ENCODE measurements around the gene COL5A1.

COL5A1 gene

GRCh38 chr9:134624137-134624591 lies 17.4 kb upstream of the COL5A1 start:
- no peaks in the 10 kb centered on the region for H3K4me1 ChIP-seq (ENCODE audit: insufficient read depth, low read length, severe bottlenecking)

GRCh38 chr9:134624621-134625181 lies 16.9 kb upstream of the COL5A1 start:
- H3K27ac ChIP-seq (ENCODE audit: low read depth, low read length, poor library complexity, severe bottlenecking) = no peak overlapping the region
- H3K4me1 ChIP-seq (ENCODE audit: insufficient read depth, low read length, severe bottlenecking) = no peaks in the 10 kb centered on the region
- no peak for TF ChIP-seq EZH2 (IDR thresholded peaks at IDR 0.05; ENCODE audit: borderline replicate concordance, low read length)
- TF ChIP-seq, protein P1, sequence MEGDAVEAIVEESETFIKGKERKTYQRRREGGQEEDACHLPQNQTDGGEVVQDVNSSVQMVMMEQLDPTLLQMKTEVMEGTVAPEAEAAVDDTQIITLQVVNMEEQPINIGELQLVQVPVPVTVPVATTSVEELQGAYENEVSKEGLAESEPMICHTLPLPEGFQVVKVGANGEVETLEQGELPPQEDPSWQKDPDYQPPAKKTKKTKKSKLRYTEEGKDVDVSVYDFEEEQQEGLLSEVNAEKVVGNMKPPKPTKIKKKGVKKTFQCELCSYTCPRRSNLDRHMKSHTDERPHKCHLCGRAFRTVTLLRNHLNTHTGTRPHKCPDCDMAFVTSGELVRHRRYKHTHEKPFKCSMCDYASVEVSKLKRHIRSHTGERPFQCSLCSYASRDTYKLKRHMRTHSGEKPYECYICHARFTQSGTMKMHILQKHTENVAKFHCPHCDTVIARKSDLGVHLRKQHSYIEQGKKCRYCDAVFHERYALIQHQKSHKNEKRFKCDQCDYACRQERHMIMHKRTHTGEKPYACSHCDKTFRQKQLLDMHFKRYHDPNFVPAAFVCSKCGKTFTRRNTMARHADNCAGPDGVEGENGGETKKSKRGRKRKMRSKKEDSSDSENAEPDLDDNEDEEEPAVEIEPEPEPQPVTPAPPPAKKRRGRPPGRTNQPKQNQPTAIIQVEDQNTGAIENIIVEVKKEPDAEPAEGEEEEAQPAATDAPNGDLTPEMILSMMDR (IDR thresholded peaks at IDR 0.05; ENCODE audit: low read length) = no peak
- no peaks in the 10 kb centered on the region for H3K9me2 ChIP-seq (ENCODE audit: low read depth, low read length)
- H3K36me3 ChIP-seq (ENCODE audit: insufficient read depth, low read length) = no peaks in the 10 kb centered on the region
- H2AFZ ChIP-seq (ENCODE audit: low read length) = no peak overlapping the region
- no peaks in the 10 kb centered on the region for H3K9me3 ChIP-seq (ENCODE audit: low read length)
- H3F3A ChIP-seq (ENCODE audit: insufficient read depth, low read length) = no peaks in the 10 kb centered on the region
- H4K20me1 ChIP-seq (ENCODE audit: insufficient read depth, low read length) = no peaks in the 10 kb centered on the region
- no peaks in the 10 kb centered on the region for H3K79me2 ChIP-seq (ENCODE audit: insufficient read depth, low read length)
- no peak overlapping the region for H3K4me3 ChIP-seq (ENCODE audit: low read depth, low read length, poor library complexity, severe bottlenecking)
- H3K27me3 ChIP-seq (ENCODE audit: insufficient read depth, low read length) = no peaks in the 10 kb centered on the region
- no peak overlapping the region for H3K4me2 ChIP-seq (ENCODE audit: low read length)
- no peak overlapping the region for H3K9ac ChIP-seq (ENCODE audit: low read length)

More at GRCh38 chr9:134624137-134624591, 17.4 kb upstream of the COL5A1 start:
- Histone ChIP-seq H3F3A (ENCODE audit: insufficient read depth, low read length) (no peaks in the 10 kb centered on the region), H3K79me2 (ENCODE audit: insufficient read depth, low read length) (no peaks in the 10 kb centered on the region), H3K9me2 (ENCODE audit: low read depth, low read length) (no peaks in the 10 kb centered on the region), H2AFZ (ENCODE audit: low read length) (no peak overlapping the region), H3K4me2 (ENCODE audit: low read length) (no peak overlapping the region), H3K4me3 (ENCODE audit: low read depth, low read length, poor library complexity, severe bottlenecking) (no peak overlapping the region), H4K20me1 (ENCODE audit: insufficient read depth, low read length) (no peaks in the 10 kb centered on the region), H3K27me3 (ENCODE audit: insufficient read depth, low read length) (no peaks in the 10 kb centered on the region), H3K27ac (ENCODE audit: low read depth, low read length, poor library complexity, severe bottlenecking) (no peak overlapping the region), H3K36me3 (ENCODE audit: insufficient read depth, low read length) (no peaks in the 10 kb centered on the region), H3K9me3 (ENCODE audit: low read length) (no peaks in the 10 kb centered on the region), H3K9ac (ENCODE audit: low read length) (no peak overlapping the region)
- TF ChIP-seq, protein P1 (IDR thresholded peaks at IDR 0.05; ENCODE audit: low read length) = no peak
- no peak for TF ChIP-seq EZH2 (IDR thresholded peaks at IDR 0.05; ENCODE audit: borderline replicate concordance, low read length)

- H3K9ac ChIP-seq (ENCODE audit: low read length) = no peak overlapping the region
- no peaks in the 10 kb centered on the region for H3K36me3 ChIP-seq (ENCODE audit: insufficient read depth, low read length)
- H4K20me1 ChIP-seq (ENCODE audit: insufficient read depth, low read length) = no peaks in the 10 kb centered on the region
- no peaks in the 10 kb centered on the region for H3K9me2 ChIP-seq (ENCODE audit: low read depth, low read length)
- no peaks in the 10 kb centered on the region for H3K9me3 ChIP-seq (ENCODE audit: low read length)
- no peak overlapping the region for H3K4me3 ChIP-seq (ENCODE audit: low read depth, low read length, poor library complexity, severe bottlenecking)
- H3K4me2 ChIP-seq (ENCODE audit: low read length) = no peak overlapping the region
- no peak overlapping the region for H3K27ac ChIP-seq (ENCODE audit: low read depth, low read length, poor library complexity, severe bottlenecking)
- H3K27me3 ChIP-seq (ENCODE audit: insufficient read depth, low read length) = no peaks in the 10 kb centered on the region
- H3K79me2 ChIP-seq (ENCODE audit: insufficient read depth, low read length) = no peaks in the 10 kb centered on the region
- no peaks in the 10 kb centered on the region for H3F3A ChIP-seq (ENCODE audit: insufficient read depth, low read length)
- H3K4me1 ChIP-seq (ENCODE audit: insufficient read depth, low read length, severe bottlenecking) = no peaks in the 10 kb centered on the region
- TF ChIP-seq, protein P1 (IDR thresholded peaks at IDR 0.05; ENCODE audit: low read length) = no peak
- no peak for TF ChIP-seq EZH2 (IDR thresholded peaks at IDR 0.05; ENCODE audit: borderline replicate concordance, low read length)
- H2AFZ ChIP-seq (ENCODE audit: low read length) = no peak overlapping the region
These were observed 16.1 kb upstream of the COL5A1 start for GRCh38 chr9:134625361-134626068.

Measured in OCI-LY1 (cell line).